ENCODE data around the gene ZSCAN30.
"Not testable (repeated sequence)": the region's sequence is repeated elsewhere in the genome, so short reads cannot be mapped to it uniquely, and the experiment has no call there.

Gene ZSCAN30

GRCh38 chr18:35227254-35227653, 62.8 kb downstream of the ZSCAN30 start:
- DNase-seq, result no peak

GRCh38 chr18:35223797-35224196, 66.2 kb downstream of the ZSCAN30 start:
- DNase-seq, result no peak

GRCh38 chr18:35220424-35220823, 69.6 kb downstream of the ZSCAN30 start:
- DNase-seq, result no peak

- DNase-seq, result not testable (repeated sequence)
Observed at GRCh38 chr18:35219331-35219730, 70.7 kb downstream of the ZSCAN30 start.

- DNase-seq, result not testable (repeated sequence)
Observed at GRCh38 chr18:35216611-35217010, 73.4 kb downstream of the ZSCAN30 start.

- no peak for DNase-seq
Observed at GRCh38 chr18:35215026-35215425, 75.0 kb downstream of the ZSCAN30 start.

GRCh38 chr18:35205746-35206458, 84.1 kb downstream of the ZSCAN30 start:
- not testable (repeated sequence) for DNase-seq

- DNase-seq, result no peak
Observed at GRCh38 chr18:35205199-35205712, 84.8 kb downstream of the ZSCAN30 start.

GRCh38 chr18:35203067-35203466, 87.0 kb downstream of the ZSCAN30 start:
- DNase-seq, result no peak

- no peak for DNase-seq
Observed at GRCh38 chr18:35201256-35201931, 88.6 kb downstream of the ZSCAN30 start.

Data from NCI-H2081 treated with DMSO at 0.1 percent for 48 hours (cell line).